ENCODE results near the gene ANKS1A. TPM values are rescaled to one million over a fixed set of nuclear protein-coding genes. Genes with fewer than 3 reads are reported as not detected.
A peak's percentile ranks its signal among the peaks of the same experiment; 100 is the strongest.

Gene ANKS1A
- total RNA-seq, 1 experiment from 2014 or later = 26.5 TPM

DNA sequence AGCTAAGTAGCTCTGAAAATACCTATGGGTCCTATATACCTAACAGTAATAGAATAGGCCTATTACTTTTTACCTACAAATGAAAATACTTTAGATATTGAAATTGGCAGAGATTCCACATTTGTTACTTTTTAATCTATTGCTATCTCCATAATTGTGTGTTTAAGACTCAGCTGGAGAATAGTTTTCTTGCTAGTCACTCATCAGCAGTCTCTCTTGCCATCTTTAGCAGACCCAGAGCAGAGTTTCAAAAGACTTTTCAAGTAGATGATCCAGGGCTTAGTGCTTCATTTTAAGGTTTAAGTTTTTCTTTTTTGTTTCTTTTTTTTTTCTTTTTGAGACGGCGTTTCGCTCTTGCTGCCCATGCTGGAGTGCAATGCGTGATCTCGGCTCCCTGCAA, 12.9 kb downstream of the ANKS1A start:
- Histone ChIP-seq H3K14ac (ENCODE audit: insufficient read depth, low read length) (no peak overlapping the region), H2BK20ac (ENCODE audit: low read depth, low read length, poor library complexity, severe bottlenecking) (no peak overlapping the region), H3K23ac (ENCODE audit: insufficient read length, low read depth, low read length) (no peak overlapping the region), H3K4ac (ENCODE audit: low read depth, low read length) (no peak overlapping the region), H3K79me1 (ENCODE audit: insufficient read depth, low read depth, low read length, poor library complexity, severe bottlenecking) (no peaks in the 10 kb centered on the region), H2BK12ac (ENCODE audit: insufficient read length, low read depth, low read length) (no peak overlapping the region), H2BK120ac (ENCODE audit: low read depth, low read length, poor library complexity, severe bottlenecking) (no peak overlapping the region), H3K27me3 (ENCODE audit: insufficient read depth, low read length) (no peaks in the 10 kb centered on the region), H3K9me3 (ENCODE audit: control insufficient read depth, low read depth, low read length) (no peaks in the 10 kb centered on the region), H3K4me2 (ENCODE audit: insufficient read depth, insufficient read length, low read length) (no peak overlapping the region), H2AFZ (ENCODE audit: low read length) (no peak overlapping the region), H4K91ac (ENCODE audit: insufficient read length, low read depth, low read length) (no peak overlapping the region), H3K23me2 (ENCODE audit: insufficient read length, low read depth, low read length, poor library complexity, severe bottlenecking) (no peaks in the 10 kb centered on the region), H3K18ac (ENCODE audit: insufficient read length, low read depth, low read length) (no peak overlapping the region), H3K27ac (ENCODE audit: insufficient read length, low read depth, low read length) (no peak overlapping the region), H3K9ac (ENCODE audit: extremely low read depth, insufficient read length, low read length) (no peak overlapping the region), H4K8ac (replicated peaks; ENCODE audit: insufficient read length, low read depth, low read length) (no peak overlapping the region), H3T11ph (ENCODE audit: low read length) (no peak overlapping the region), H3K4me1 (ENCODE audit: insufficient read depth, low read length) (no peaks in the 10 kb centered on the region), H2BK5ac (ENCODE audit: insufficient read length, low read length) (no peak overlapping the region), H3K56ac (ENCODE audit: insufficient read length, low read depth, low read length) (no peak overlapping the region), H2BK15ac (ENCODE audit: low read depth, low read length) (no peak overlapping the region), H4K20me1 (ENCODE audit: control insufficient read depth, insufficient read depth, insufficient read length) (no peaks in the 10 kb centered on the region), H3K79me2 (ENCODE audit: insufficient read depth, low read length) (no peaks in the 10 kb centered on the region; the same call in 1 of the 2 replicates), H4K5ac (ENCODE audit: insufficient read length, low read depth, low read length) (no peak overlapping the region), H2AK5ac (ENCODE audit: insufficient read length, low read length) (no peak overlapping the region)
- WGBS (ENCODE audit: extremely low coverage, insufficient read length, low lambda C conversion rate) = no CpG with 5 or more reads among the region's 5 CpGs
- DNase-seq = no peak
- Mint-ChIP-seq H3K9me3 (no peaks in the 10 kb centered on the region), H3K4me3 (no peak overlapping the region), H3K27ac (peak overlapping the region in 2 of 3 experiments; percentile 44 to 67; a peak in 3 of 7 replicates), H3K4me1 (peaks cover 5 to 6% of the 10 kb centered on the region in 2 experiments), H3K36me3 (ENCODE audit: insufficient read depth in 1 of 3, low read depth in 3 of 3) (peaks cover 0 to 5% (median 0%) of the 10 kb centered on the region in 3 experiments; a peak in 1 of 7 replicates), H3K27me3 (ENCODE audit: low read depth) (no peaks in the 10 kb centered on the region)
- TF ChIP-seq CTCF (conservative IDR thresholded peaks at IDR 0.05) = no peak

Measured in H9 (cell line).